HAP-1 (cell line): ENCODE measurements around the gene PTPRN2.

Experiments used
- DNase-seq, 2 experiments: peaks; one replicate each; pipeline ENCODE4 v3.0.0-alpha.2; 2016 to 2020; ENCODE audit warnings: low spot score in 2 of 2
- H3K27me3 ChIP-seq: fragments of 250-450 bp; sonication (Bioruptor Pico); 2 replicates; pipeline ENCODE4 v1.5.1; 2020; ENCODE audit warnings: low read depth, mild to moderate bottlenecking, moderate library complexity
- H3K36me3 ChIP-seq: fragments of 250-450 bp; sonication (Bioruptor Pico); replicated peaks from 2 replicates; pipeline ENCODE4 v1.5.1; 2020; ENCODE audit warnings: mild to moderate bottlenecking
- H3K4me1 ChIP-seq: fragments of 250-450 bp; sonication (Bioruptor Pico); 2 replicates; pipeline ENCODE4 v1.5.1; 2020; ENCODE audit warnings: mild to moderate bottlenecking
- H3K4me3 ChIP-seq: fragments of 250-450 bp; sonication (Bioruptor Pico); 2 replicates; pipeline ENCODE4 v1.5.1; 2020; ENCODE audit warnings: mild to moderate bottlenecking, moderate library complexity
- H3K9me3 ChIP-seq: fragments of 250-450 bp; sonication (Bioruptor Pico); 2 replicates; pipeline ENCODE4 v1.5.1; 2020; ENCODE audit warnings: mild to moderate bottlenecking, moderate library complexity
- in situ Hi-C: fragments of 300-500 bp; cut with MboI; formaldehyde crosslinking; loops from 3 replicates; pipeline ENCODE4 v1.14.3; 2020; ENCODE audit warnings: low sequenced_read_pairs, inconsistent platforms, mixed read lengths

Gene PTPRN2

DNA sequence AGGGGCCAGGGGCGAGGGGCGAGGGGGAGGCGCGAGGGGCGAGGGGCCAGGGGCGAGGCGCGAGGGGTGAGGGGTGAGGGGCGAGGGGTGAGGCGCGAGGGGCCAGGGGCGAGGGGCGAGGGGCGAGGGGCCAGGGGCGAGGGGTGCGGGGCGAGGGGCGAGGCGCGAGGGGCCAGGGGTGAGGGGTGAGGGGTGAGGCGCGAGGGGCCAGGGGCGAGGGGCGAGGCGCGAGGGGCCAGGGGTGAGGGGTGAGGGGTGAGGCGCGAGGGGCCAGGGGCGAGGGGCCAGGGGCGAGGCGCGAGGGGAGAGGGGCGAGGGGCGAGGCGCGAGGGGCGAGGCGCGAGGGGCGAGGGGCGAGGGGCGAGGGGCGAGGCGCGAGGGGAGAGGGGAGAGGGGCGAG is 192.3 kb downstream of the PTPRN2 start:
- Histone ChIP-seq H3K27me3 (no peaks in the 10 kb centered on the region), H3K9me3 (peaks cover 3% of the 10 kb centered on the region; the same call in 1 of the 2 replicates), H3K4me1 (no peaks in the 10 kb centered on the region), H3K36me3 (no peaks in the 10 kb centered on the region), H3K4me3 (no peak overlapping the region)
- no peak for DNase-seq
- in situ Hi-C loops, result no loop called here

- Histone ChIP-seq H3K9me3 (peaks cover 3% of the 10 kb centered on the region; the same call in 1 of the 2 replicates), H3K4me3 (no peak overlapping the region)
Measured at GRCh38 chr7:158394936-158395335, 192.7 kb downstream of the PTPRN2 start.

DNA sequence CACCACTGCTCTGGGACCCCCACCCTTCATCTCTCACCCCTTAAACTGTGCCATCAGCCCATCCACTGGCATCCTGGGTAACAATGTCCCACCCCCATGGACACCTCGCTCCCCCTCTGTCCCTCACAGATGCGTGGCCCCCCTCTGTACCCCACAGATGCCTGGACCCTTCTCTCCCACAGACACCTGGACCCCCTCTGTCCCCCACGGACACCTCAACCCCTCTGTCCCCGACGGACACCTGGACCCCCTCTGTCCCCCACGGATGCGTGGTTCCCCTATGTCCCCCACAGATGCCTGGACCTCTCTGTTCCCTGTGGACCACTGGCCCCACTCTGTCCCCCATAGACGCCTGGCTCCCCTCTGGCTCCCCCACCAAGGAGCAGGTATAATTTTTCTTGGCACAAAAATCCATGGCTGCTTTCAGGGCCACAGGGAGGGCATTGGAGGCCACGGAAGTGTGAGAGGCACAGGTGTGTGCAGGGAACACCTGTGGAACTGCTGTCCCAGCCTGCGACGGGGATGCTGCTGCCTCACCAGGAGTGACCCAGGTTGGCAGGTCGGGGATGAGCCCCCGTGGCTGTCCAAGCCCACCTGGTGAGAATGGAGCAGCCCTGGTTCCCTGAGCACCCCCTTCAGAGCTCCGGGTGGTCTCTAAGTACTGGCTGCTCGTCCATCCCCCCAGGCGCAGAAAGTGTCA is 193.5 kb downstream of the PTPRN2 start:
- no peak for DNase-seq
- H3K4me1 ChIP-seq, result no peaks in the 10 kb centered on the region
- peaks cover 3% of the 10 kb centered on the region; the same call in 1 of the 2 replicates for H3K9me3 ChIP-seq
- no peaks in the 10 kb centered on the region for H3K36me3 ChIP-seq
- no peaks in the 10 kb centered on the region for H3K27me3 ChIP-seq
- no peak overlapping the region for H3K4me3 ChIP-seq
- in situ Hi-C loops, result no loop called here

More at GRCh38 chr7:158394936-158395335, 192.7 kb downstream of the PTPRN2 start:
- H3K4me1 ChIP-seq, result no peaks in the 10 kb centered on the region
- DNase-seq, result peak in 1 of 2 experiments; percentile 68
- in situ Hi-C loops, result no loop called here
- H3K27me3 ChIP-seq, result no peaks in the 10 kb centered on the region
- H3K36me3 ChIP-seq, result no peaks in the 10 kb centered on the region

- H3K4me3 ChIP-seq, result no peak overlapping the region
- no peak for DNase-seq
- no peaks in the 10 kb centered on the region for H3K36me3 ChIP-seq
- H3K27me3 ChIP-seq, result no peaks in the 10 kb centered on the region
- in situ Hi-C loops, result no loop called here
- no peaks in the 10 kb centered on the region for H3K9me3 ChIP-seq
- no peaks in the 10 kb centered on the region for H3K4me1 ChIP-seq
Measured at GRCh38 chr7:158392251-158392650, 195.4 kb downstream of the PTPRN2 start.

- no peak for DNase-seq
- Histone ChIP-seq H3K4me3 (no peak overlapping the region), H3K36me3 (no peaks in the 10 kb centered on the region), H3K4me1 (no peaks in the 10 kb centered on the region), H3K27me3 (no peaks in the 10 kb centered on the region), H3K9me3 (no peaks in the 10 kb centered on the region)
- in situ Hi-C loops, result no loop called here
Measured at GRCh38 chr7:158391541-158391940, 196.1 kb downstream of the PTPRN2 start.

DNA sequence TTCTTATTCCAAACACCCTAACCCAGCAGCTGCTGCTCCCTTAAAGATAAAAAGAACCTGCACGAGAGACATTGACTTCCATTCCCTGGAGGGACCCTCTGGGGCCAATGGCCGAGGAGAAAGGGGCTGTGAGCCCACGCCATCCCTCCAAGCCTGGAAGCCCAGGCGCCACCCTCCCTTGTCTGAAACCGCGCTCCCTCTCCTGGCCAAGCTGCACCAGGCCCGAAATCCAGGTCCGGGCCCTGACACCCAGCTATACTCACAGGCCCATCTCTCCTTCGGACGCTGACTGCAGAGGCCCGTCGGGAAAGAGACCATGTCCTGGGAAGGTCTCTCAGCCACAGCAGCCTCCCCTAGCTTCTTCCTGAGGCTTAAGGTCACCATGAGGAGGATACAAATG is 196.5 kb downstream of the PTPRN2 start:
- H3K9me3 ChIP-seq, result no peaks in the 10 kb centered on the region

DNA sequence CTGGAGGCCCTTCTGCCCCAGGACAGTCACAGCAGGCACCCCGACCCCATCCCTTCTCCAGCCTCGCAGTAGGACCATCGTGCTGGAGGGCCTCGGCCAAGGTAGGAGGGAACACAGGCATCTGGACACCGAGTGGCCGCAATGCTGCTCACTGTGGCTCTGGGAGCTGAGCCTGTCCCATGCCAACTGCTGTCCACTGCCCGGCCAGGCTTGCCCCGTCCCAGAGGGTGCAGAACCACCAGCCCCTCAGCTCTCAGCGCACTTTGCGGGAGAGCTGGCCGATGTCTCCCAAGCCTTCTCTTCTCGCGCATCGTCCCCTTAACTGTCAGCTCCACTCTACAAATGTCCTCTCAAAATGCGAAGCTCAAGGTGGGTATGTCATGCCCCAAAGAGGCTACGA is 197.2 kb downstream of the PTPRN2 start:
- Histone ChIP-seq H3K9me3 (no peaks in the 10 kb centered on the region), H3K36me3 (no peaks in the 10 kb centered on the region), H3K4me3 (no peak overlapping the region), H3K4me1 (no peaks in the 10 kb centered on the region), H3K27me3 (no peaks in the 10 kb centered on the region)
- DNase-seq, result no peak
- in situ Hi-C loops, result no loop called here

More for the DNA sequence above, 196.5 kb downstream of the PTPRN2 start:
- no peak for DNase-seq
- Histone ChIP-seq H3K27me3 (no peaks in the 10 kb centered on the region), H3K36me3 (no peaks in the 10 kb centered on the region), H3K4me1 (no peaks in the 10 kb centered on the region), H3K4me3 (no peak overlapping the region)
- in situ Hi-C loops, result no loop called here

DNA sequence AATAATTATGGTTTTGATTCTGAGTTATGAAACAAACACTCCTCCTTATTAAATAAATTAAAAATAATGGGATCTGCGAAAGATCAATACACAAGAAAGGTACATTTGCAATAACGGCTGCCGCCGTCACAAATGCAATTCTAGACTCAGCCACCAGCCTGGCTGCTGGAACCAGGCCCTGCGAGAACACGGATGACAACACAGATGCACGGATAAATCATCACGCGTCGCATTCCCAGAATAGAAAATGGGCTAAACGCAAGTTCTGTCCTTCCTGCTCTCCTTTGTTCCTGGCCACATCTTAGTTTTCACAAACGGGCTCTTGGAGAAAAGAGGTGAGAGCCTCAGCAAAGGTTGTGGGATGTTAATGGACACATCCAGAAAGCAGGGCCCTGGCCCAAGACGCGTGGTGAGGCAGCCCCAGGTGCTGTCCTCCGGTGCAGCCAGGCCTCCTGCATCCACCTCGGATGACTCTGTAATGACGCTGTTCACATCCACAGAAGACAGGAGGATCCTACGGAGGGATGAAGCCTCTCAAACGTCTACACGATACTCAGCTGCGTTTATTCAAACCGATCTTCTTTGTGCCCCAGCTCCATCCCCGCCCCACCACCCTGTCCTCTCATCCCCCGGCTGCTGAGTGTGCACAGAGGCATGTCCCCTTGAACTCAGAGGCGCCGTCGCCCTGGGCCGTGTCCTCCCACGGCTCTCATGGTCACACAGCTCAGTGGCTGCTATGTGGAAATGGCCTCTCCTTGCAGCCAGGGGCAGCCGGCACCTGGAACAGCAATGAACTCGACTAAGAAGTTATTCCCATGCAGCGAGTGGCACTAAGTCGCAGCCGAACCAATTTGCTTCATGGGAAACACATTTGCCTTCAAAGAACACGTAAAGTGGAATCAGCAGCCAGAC is 197.9 kb downstream of the PTPRN2 start:
- H3K27me3 ChIP-seq, result no peaks in the 10 kb centered on the region
- no peaks in the 10 kb centered on the region for H3K9me3 ChIP-seq
- no peaks in the 10 kb centered on the region for H3K4me1 ChIP-seq
- H3K36me3 ChIP-seq, result no peaks in the 10 kb centered on the region
- H3K4me3 ChIP-seq, result no peak overlapping the region
- in situ Hi-C loops, result no loop called here
- DNase-seq, result no peak

DNA sequence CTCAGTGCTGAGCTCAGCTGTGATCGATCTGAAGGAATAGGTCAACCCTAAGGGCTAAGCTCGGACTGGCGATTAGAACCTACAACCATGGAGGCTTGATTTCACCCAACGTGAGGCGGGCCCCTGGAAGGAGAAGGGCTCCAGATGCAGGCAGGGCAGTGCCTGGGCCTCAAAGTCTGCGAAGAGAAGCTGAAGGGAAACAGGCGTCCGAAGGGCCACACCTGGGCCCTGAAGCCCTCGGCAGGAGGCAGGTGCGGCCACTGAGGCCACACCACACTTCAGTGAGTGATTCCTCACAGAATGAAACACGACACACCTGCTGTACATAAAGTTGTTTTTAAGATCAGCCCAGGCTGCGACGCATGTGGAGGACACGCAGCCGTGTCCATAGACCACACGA is 198.7 kb downstream of the PTPRN2 start:
- H3K4me3 ChIP-seq, result no peak overlapping the region
- no peaks in the 10 kb centered on the region for H3K4me1 ChIP-seq
- H3K36me3 ChIP-seq, result no peaks in the 10 kb centered on the region
- in situ Hi-C loops, result no loop called here
- DNase-seq, result no peak
- H3K9me3 ChIP-seq, result no peaks in the 10 kb centered on the region
- no peaks in the 10 kb centered on the region for H3K27me3 ChIP-seq

DNA sequence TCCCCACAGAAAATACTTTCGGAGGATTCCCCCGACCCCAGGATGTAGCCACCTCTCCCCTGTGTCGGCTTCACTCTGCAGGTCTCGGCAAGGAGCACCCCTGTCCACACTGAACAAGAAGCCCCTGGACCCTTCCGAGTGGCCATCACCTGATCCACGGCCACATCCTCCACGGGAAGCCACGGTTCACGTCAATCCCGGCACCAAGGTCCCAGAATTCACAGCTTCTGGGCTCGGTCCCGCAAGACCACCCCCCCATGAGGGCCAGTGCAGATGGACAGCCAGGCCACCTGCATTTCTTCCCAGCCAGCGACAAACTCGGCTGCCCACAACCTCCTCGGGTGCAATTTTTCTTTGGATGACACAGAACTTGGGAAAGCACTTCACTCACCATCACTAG is 199.6 kb downstream of the PTPRN2 start:
- Histone ChIP-seq H3K4me1 (no peaks in the 10 kb centered on the region), H3K4me3 (no peak overlapping the region), H3K27me3 (no peaks in the 10 kb centered on the region), H3K36me3 (no peaks in the 10 kb centered on the region), H3K9me3 (no peaks in the 10 kb centered on the region)
- no peak for DNase-seq
- in situ Hi-C loops, result no loop called here

DNA sequence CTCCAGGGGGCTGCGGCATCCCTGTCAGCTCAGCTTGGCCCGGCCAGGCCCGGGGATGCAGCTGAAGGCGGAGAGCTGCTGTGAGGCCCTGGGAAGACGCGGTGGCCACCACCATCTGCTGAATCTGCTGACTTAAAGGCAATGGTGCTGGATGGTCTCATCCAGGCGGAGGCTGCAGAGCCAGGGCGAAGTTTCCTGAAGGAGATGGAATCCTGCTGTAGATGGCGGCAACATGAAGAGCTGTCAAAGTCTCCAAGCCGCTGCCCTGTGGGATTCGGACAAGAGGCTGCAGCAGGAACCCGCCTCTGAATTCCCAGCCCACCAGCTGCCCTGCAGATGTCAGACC is 200.1 kb downstream of the PTPRN2 start:
- in situ Hi-C loops, result no loop called here

DNA sequence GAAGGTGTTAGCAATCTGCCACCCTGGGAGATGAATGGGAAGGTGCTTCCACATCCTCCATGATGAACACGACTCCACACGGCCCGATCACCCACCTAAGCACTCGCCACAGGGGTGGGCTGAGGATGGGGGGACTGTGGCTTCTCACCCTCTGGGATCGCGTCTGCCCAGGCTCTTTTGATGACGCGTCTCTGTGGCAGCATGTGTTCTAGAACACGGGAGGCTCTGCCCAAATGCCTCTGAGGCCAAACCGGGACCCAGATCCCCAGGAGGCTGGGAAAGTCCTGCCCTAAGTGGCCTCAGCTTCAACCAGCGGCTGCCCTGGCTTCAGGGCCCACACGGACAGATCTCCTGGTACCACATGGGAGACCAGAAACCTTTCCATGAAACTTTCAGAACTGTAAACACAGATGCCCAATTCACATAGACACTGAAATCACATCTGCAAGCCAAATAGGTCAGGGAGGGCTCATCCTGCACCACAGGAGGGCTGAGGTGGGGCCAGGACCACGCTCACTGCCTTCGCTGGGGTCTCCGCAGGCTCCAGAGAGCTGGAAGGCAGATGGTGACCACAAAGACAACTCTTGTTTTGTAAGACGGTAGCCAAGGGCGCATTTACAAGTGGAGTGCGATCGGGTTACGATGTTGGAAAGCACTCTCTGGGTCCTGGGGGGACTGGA is 200.6 kb downstream of the PTPRN2 start:
- no peaks in the 10 kb centered on the region for H3K9me3 ChIP-seq
- H3K4me1 ChIP-seq, result no peaks in the 10 kb centered on the region
- no peaks in the 10 kb centered on the region for H3K27me3 ChIP-seq
- no peaks in the 10 kb centered on the region for H3K36me3 ChIP-seq
- H3K4me3 ChIP-seq, result no peak overlapping the region
- in situ Hi-C loops, result no loop called here
- DNase-seq, result no peak

More for the DNA sequence above, 200.1 kb downstream of the PTPRN2 start:
- H3K4me3 ChIP-seq, result no peak overlapping the region
- DNase-seq, result no peak
- H3K36me3 ChIP-seq, result no peaks in the 10 kb centered on the region
- H3K9me3 ChIP-seq, result no peaks in the 10 kb centered on the region
- H3K27me3 ChIP-seq, result no peaks in the 10 kb centered on the region
- H3K4me1 ChIP-seq, result no peaks in the 10 kb centered on the region

DNA sequence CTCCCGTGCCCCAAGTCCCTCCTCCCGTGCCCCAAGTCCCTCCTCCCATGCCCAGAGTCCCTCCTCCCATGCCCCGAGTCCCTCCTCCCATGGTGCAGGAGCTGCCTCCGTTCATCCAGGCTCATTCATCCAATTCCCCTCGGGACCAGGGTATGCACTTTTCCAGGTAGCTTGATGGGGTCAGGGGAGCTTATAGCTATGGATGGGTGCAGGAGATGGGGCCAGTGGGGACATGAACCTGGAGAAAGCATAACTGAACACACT is 201.3 kb downstream of the PTPRN2 start:
- no peaks in the 10 kb centered on the region for H3K27me3 ChIP-seq
- in situ Hi-C loops, result no loop called here
- no peak for DNase-seq

More for the DNA sequence above, 201.3 kb downstream of the PTPRN2 start:
- Histone ChIP-seq H3K9me3 (no peaks in the 10 kb centered on the region), H3K4me1 (no peaks in the 10 kb centered on the region), H3K4me3 (no peak overlapping the region), H3K36me3 (no peaks in the 10 kb centered on the region)
